ENCODE measurements around the gene JMJD6. TPM values are rescaled to one million over a fixed set of nuclear protein-coding genes. Genes with fewer than 3 reads are reported as not detected.

The JMJD6 gene
- total and polyA plus RNA-seq, 9 of the 15 experiments (the other 6 are each of a cell fraction or from before 2014, with no cell fraction given) = 2.5 to 52.3 (median 36.3) TPM

DNA sequence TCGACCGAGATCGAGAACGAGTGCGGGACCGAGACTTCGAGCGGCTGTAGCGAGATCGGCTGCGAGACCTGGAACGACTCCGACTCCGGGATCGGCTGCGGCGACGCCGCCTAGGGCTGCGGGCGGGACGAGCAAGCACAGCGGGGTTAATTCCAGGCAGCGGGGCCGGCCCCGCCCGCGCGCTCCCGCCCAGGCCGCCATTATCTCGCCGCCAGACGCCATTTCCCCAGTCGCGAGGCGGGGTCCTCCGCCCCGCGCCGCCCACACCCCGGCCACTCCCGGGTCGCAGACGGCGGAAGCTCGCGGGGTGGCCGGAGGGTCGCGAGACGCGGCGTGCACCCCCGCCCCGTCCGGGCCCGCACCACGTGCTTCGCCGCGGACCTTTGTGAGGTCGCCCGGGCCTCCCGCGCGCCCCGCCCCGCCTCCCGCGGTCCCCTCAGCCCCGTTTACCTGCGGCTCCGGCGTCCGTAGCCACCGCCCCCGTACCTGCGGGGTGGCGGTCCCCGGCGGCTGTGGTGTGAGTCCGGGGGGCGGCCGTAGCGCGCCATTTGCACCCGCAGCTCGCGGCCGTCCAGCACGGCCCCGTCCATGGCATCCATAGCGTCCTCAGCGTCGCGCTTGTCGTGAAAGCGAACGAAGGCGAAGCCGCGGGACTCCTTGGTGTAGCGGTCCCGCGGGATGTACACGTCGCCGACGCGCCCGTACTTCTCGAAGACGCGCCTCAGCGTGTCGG is 10.1 kb upstream of the JMJD6 start (continued):
- TF ChIP-seq OTX1 (CRISPR knock-in tag; IDR thresholded peaks at IDR 0.05) = peak; percentile 80
- no peak for TF ChIP-seq ZNF586 (CRISPR knock-in tag; conservative IDR thresholded peaks at IDR 0.05)
- no peak for TF ChIP-seq ARHGAP35 (IDR thresholded peaks at IDR 0.05; ENCODE audit: partially characterized antibody)
- TF ChIP-seq ZNF764 (CRISPR knock-in tag; IDR thresholded peaks at IDR 0.05; ENCODE audit: low read depth) = no peak; the same call in 1 of the 2 replicates
- TF ChIP-seq ELF2 (CRISPR knock-in tag; IDR thresholded peaks at IDR 0.05) = no peak
- no peak for TF ChIP-seq CBX2 (IDR thresholded peaks at IDR 0.05; ENCODE audit: insufficient read depth, low read length, poor library complexity, severe bottlenecking)
- no peak for TF ChIP-seq DPF2 (IDR thresholded peaks at IDR 0.05)
- no peak for TF ChIP-seq SRSF9 (IDR thresholded peaks at IDR 0.05; ENCODE audit: borderline replicate concordance, low read depth, low read length)
- TF ChIP-seq RHOXF2B (CRISPR knock-in tag; conservative IDR thresholded peaks at IDR 0.05) = no peak
- no peak for TF ChIP-seq FOXK1 (CRISPR knock-in tag; IDR thresholded peaks at IDR 0.05; ENCODE audit: borderline replicate concordance)
- TF ChIP-seq, protein P1, sequence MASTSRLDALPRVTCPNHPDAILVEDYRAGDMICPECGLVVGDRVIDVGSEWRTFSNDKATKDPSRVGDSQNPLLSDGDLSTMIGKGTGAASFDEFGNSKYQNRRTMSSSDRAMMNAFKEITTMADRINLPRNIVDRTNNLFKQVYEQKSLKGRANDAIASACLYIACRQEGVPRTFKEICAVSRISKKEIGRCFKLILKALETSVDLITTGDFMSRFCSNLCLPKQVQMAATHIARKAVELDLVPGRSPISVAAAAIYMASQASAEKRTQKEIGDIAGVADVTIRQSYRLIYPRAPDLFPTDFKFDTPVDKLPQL (IDR thresholded peaks at IDR 0.05; ENCODE audit: extremely low read depth, insufficient read length) = no peak
- no peak for TF ChIP-seq SRF (CRISPR knock-in tag; IDR thresholded peaks at IDR 0.05)
- TF ChIP-seq CHD4 (IDR thresholded peaks at IDR 0.05; ENCODE audit: insufficient read depth, insufficient replicate concordance, low read depth, low read length, poor library complexity, severe bottlenecking) = no peak
- no peak for TF ChIP-seq EP300 (IDR thresholded peaks at IDR 0.05; ENCODE audit: low read length)
- TF ChIP-seq CBFB (CRISPR knock-in tag; IDR thresholded peaks at IDR 0.05) = 0 out of 2 replicates have a peak, but pooled peaks have one; percentile 88
- TF ChIP-seq FUS (optimal IDR thresholded peaks at IDR 0.05; ENCODE audit: low read depth, low read length) = peak; percentile 79
- TF ChIP-seq STAT5B (CRISPR knock-in tag; IDR thresholded peaks at IDR 0.05) = no peak
- no peak for TF ChIP-seq CHCHD3 (CRISPR knock-in tag; IDR thresholded peaks at IDR 0.05)
- no peak for TF ChIP-seq CREBBP (IDR thresholded peaks at IDR 0.05; ENCODE audit: low read depth, low read length)
- TF ChIP-seq, protein P2, sequence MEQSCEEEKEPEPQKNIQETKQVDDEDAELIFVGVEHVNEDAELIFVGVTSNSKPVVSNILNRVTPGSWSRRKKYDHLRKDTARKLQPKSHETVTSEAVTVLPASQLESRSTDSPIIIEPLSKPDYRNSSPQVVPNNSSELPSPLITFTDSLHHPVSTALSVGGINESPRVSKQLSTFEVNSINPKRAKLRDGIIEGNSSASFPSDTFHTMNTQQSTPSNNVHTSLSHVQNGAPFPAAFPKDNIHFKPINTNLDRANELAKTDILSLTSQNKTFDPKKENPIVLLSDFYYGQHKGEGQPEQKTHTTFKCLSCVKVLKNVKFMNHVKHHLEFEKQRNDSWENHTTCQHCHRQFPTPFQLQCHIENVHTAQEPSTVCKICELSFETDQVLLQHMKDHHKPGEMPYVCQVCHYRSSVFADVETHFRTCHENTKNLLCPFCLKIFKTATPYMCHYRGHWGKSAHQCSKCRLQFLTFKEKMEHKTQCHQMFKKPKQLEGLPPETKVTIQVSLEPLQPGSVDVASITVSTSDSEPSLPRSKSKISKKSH (CRISPR knock-in tag; IDR thresholded peaks at IDR 0.05) = no peak
- TF ChIP-seq GATAD2A (IDR thresholded peaks at IDR 0.05) = no peak
- no peak for TF ChIP-seq SIRT6 (IDR thresholded peaks at IDR 0.05; ENCODE audit: low read depth, low read length)
- 0 out of 2 replicates have a peak, but pooled peaks have one; percentile 24 for TF ChIP-seq SOX6 (IDR thresholded peaks at IDR 0.05)
- TF ChIP-seq ZNF766 (CRISPR knock-in tag; conservative IDR thresholded peaks at IDR 0.05) = peak; percentile 42; the same call in 1 of the 2 replicates
- TF ChIP-seq ESRRB (CRISPR knock-in tag; IDR thresholded peaks at IDR 0.05; ENCODE audit: borderline replicate concordance) = no peak
- TF ChIP-seq RBM39 (optimal IDR thresholded peaks at IDR 0.05; ENCODE audit: low read depth, low read length) = no peak
